MM.1S (cell line): Measurements from ENCODE around the gene ZW10.
"Not testable (repeated sequence)": the region's sequence is repeated elsewhere in the genome, so short reads cannot be mapped to it uniquely, and the experiment has no call there.

Experiments used
- DNase-seq: peaks from one replicate; pipeline ENCODE4 v3.0.0-alpha.2; 2015
- H2AFZ ChIP-seq: fragments of 300-600 bp; sonication (generic); 2 replicates; pipeline ENCODE4 v1.6.0; 2016; ENCODE audit warnings: antibody characterized with exemption, low read length
- H3F3A ChIP-seq: fragments of 300-600 bp; sonication (generic); 2 replicates; pipeline ENCODE4 v1.6.1; 2016; ENCODE audit warnings: mild to moderate bottlenecking, antibody characterized with exemption, low read length, moderate library complexity, mixed read lengths; ENCODE audit not compliant: insufficient read depth
- H3K27ac ChIP-seq: fragments of 300-600 bp; sonication (generic); 2 replicates; pipeline ENCODE4 v1.5.1; 2016; ENCODE audit warnings: mild to moderate bottlenecking, low read length
- H3K27me3 ChIP-seq: fragments of 300-600 bp; sonication (generic); replicated peaks from 2 replicates; pipeline ENCODE4 v1.6.0; 2016; ENCODE audit warnings: low read length; ENCODE audit not compliant: insufficient read depth
- H3K36me3 ChIP-seq: fragments of 300-600 bp; sonication (generic); replicated peaks from 2 replicates; pipeline ENCODE4 v1.6.1; 2016; ENCODE audit warnings: mild to moderate bottlenecking, low read length, mixed read lengths; ENCODE audit not compliant: insufficient read depth
- H3K4me1 ChIP-seq: fragments of 300-600 bp; sonication (generic); 2 replicates; pipeline ENCODE4 v1.6.1; 2016; ENCODE audit warnings: low read length, mixed read lengths
- H3K4me2 ChIP-seq: fragments of 300-600 bp; sonication (generic); 2 replicates; pipeline ENCODE4 v1.6.0; 2016; ENCODE audit warnings: low read depth, low read length
- H3K4me3 ChIP-seq: fragments of 300-600 bp; sonication (generic); 2 replicates; pipeline ENCODE4 v1.5.1; 2016; ENCODE audit warnings: low read length, mixed read lengths
- H3K79me2 ChIP-seq: fragments of 300-600 bp; sonication (generic); 2 replicates; pipeline ENCODE4 v1.6.1; 2016; ENCODE audit warnings: mixed run types, low read length, mixed read lengths
- H3K9ac ChIP-seq: fragments of 300-600 bp; sonication (generic); 2 replicates; pipeline ENCODE4 v1.6.1; 2016; ENCODE audit warnings: low read length, mixed read lengths
- H3K9me2 ChIP-seq: fragments of 300-600 bp; sonication (generic); replicated peaks from 2 replicates; pipeline ENCODE4 v1.6.1; 2016; ENCODE audit warnings: mild to moderate bottlenecking, low read length, mixed read lengths; ENCODE audit not compliant: insufficient read depth
- H3K9me3 ChIP-seq: fragments of 300-600 bp; sonication (generic); replicated peaks from 2 replicates; pipeline ENCODE4 v1.6.1; 2016; ENCODE audit warnings: mild to moderate bottlenecking, low read length, mixed read lengths; ENCODE audit not compliant: insufficient read depth
- H4K20me1 ChIP-seq: fragments of 300-600 bp; sonication (generic); 2 replicates; pipeline ENCODE4 v1.6.1; 2016; ENCODE audit warnings: mild to moderate bottlenecking, low read length, moderate library complexity, mixed read lengths; ENCODE audit not compliant: insufficient read depth
- CTCF ChIP-seq: fragments of 300-600 bp; sonication (generic); IDR thresholded peaks from 2 replicates; pipeline ENCODE4 v1.5.1; 2016; ENCODE audit warnings: antibody characterized with exemption, low read length, mixed read lengths
- EZH2 ChIP-seq: fragments of 300-600 bp; sonication (generic); optimal IDR thresholded peaks from 2 replicates; pipeline ENCODE3; 2017; ENCODE audit warnings: low read depth, mild to moderate bottlenecking, antibody characterized with exemption, low read length, mixed read lengths
- EZH2phosphoT487 ChIP-seq: fragments of 300-600 bp; sonication (generic); IDR thresholded peaks from 2 replicates; pipeline ENCODE4 v1.6.1; 2018; ENCODE audit warnings: antibody characterized with exemption, low read length

Gene ZW10

DNA sequence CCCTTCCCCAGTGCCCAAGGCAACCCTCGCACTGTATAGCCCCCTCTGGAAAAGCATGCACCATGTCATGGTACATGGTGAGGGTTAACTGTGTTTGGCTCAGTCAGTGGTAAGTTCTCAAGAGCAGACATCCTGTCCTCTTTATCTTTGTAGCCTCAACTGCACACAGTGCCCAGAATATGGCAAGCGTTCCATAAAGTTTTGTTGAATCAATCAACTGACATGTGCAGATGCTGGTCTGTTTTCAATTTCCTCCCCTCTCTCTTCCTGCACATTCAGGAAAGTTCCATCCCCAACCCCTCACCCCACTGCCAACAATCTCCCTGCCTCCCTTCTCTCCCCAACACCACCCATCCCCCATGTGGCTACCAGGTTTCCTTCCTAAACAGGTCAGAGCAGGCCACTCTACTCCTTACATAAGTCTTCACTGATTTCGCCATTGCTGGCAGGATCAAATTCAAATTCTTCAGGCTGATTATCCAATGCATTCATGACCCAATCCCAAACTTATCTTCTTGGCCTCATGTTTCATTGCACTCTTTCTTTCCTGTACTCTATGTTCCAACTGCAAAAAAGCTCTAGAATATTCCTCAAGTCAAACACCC lies 51.9 kb downstream of the ZW10 start:
- H2AFZ ChIP-seq = no peak overlapping the region
- no peaks in the 10 kb centered on the region for H3K4me1 ChIP-seq
- H3K27ac ChIP-seq = no peak overlapping the region
- no peak for DNase-seq
- TF ChIP-seq EZH2 = no peak
- no peak for TF ChIP-seq EZH2phosphoT487
- no peak for TF ChIP-seq CTCF
- H3K9ac ChIP-seq = no peak overlapping the region
- no peaks in the 10 kb centered on the region for H3K79me2 ChIP-seq
- no peaks in the 10 kb centered on the region for H4K20me1 ChIP-seq
- no peaks in the 10 kb centered on the region for H3K27me3 ChIP-seq
- no peaks in the 10 kb centered on the region for H3F3A ChIP-seq
- H3K36me3 ChIP-seq = no peaks in the 10 kb centered on the region
- H3K4me3 ChIP-seq = no peak overlapping the region
- H3K4me2 ChIP-seq = no peak overlapping the region
- no peaks in the 10 kb centered on the region for H3K9me2 ChIP-seq
- no peaks in the 10 kb centered on the region for H3K9me3 ChIP-seq

DNA sequence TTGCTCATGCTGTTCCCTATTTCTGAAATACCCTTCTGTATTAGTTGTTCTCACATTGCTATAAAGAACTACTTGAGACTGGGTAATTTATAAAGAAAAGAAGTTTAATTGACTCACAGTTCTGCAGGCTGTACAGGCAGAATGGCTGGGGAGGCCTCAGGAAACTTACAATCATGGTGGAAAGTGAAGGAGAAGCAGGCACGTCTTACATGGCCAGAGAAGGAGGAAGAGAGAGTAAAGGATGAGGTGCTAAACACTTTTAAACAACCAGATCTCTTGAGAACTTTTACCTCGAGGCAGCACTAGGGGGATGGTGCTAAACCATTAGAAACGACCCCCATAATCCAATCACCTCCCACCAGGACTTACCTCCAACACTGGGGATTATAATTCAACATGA lies 53.0 kb downstream of the ZW10 start:
- not testable (repeated sequence) for H3K36me3 ChIP-seq, H2AFZ ChIP-seq, H3K4me3 ChIP-seq, H3K27me3 ChIP-seq, H4K20me1 ChIP-seq, H3K4me2 ChIP-seq, H3K9ac ChIP-seq, H3K27ac ChIP-seq, H3K9me3 ChIP-seq, H3K79me2 ChIP-seq, DNase-seq, H3K4me1 ChIP-seq, H3F3A ChIP-seq, H3K9me2 ChIP-seq

- no peak overlapping the region for H2AFZ ChIP-seq
- no peak overlapping the region for H3K4me2 ChIP-seq
- H3K27me3 ChIP-seq = no peaks in the 10 kb centered on the region
- TF ChIP-seq CTCF (no peak), EZH2phosphoT487 (no peak), EZH2 (no peak)
- no peaks in the 10 kb centered on the region for H3K9me2 ChIP-seq
- no peak for DNase-seq
- no peaks in the 10 kb centered on the region for H3K36me3 ChIP-seq
- no peaks in the 10 kb centered on the region for H4K20me1 ChIP-seq
- no peaks in the 10 kb centered on the region for H3K9me3 ChIP-seq
- H3K9ac ChIP-seq = no peak overlapping the region
- no peaks in the 10 kb centered on the region for H3F3A ChIP-seq
- no peak overlapping the region for H3K4me3 ChIP-seq
- no peak overlapping the region for H3K27ac ChIP-seq
- H3K79me2 ChIP-seq = no peaks in the 10 kb centered on the region
- H3K4me1 ChIP-seq = no peaks in the 10 kb centered on the region
Measured at GRCh38 chr11:113715882-113716625, 57.4 kb downstream of the ZW10 start.

GRCh38 chr11:113715273-113715672 lies 58.2 kb downstream of the ZW10 start:
- Histone ChIP-seq H3K9ac (no peak overlapping the region), H4K20me1 (no peaks in the 10 kb centered on the region), H3K27me3 (no peaks in the 10 kb centered on the region), H3K36me3 (no peaks in the 10 kb centered on the region), H3K79me2 (no peaks in the 10 kb centered on the region), H3K9me3 (no peaks in the 10 kb centered on the region), H2AFZ (no peak overlapping the region), H3K4me1 (no peaks in the 10 kb centered on the region), H3K4me3 (no peak overlapping the region), H3K4me2 (no peak overlapping the region), H3K9me2 (no peaks in the 10 kb centered on the region), H3F3A (no peaks in the 10 kb centered on the region), H3K27ac (no peak overlapping the region)
- no peak for DNase-seq
- no peak for TF ChIP-seq CTCF
- no peak for TF ChIP-seq EZH2phosphoT487
- TF ChIP-seq EZH2 = no peak
